ENCODE results near the gene NAGK. TPM values are rescaled to one million over a fixed set of nuclear protein-coding genes. Genes with fewer than 3 reads are reported as not detected.

NAGK gene
- total and polyA plus RNA-seq, 9 of the 15 experiments (the other 6 are each of a cell fraction or from before 2014, with no cell fraction given), result 4.9 to 14.9 (median 10.6) TPM

DNA sequence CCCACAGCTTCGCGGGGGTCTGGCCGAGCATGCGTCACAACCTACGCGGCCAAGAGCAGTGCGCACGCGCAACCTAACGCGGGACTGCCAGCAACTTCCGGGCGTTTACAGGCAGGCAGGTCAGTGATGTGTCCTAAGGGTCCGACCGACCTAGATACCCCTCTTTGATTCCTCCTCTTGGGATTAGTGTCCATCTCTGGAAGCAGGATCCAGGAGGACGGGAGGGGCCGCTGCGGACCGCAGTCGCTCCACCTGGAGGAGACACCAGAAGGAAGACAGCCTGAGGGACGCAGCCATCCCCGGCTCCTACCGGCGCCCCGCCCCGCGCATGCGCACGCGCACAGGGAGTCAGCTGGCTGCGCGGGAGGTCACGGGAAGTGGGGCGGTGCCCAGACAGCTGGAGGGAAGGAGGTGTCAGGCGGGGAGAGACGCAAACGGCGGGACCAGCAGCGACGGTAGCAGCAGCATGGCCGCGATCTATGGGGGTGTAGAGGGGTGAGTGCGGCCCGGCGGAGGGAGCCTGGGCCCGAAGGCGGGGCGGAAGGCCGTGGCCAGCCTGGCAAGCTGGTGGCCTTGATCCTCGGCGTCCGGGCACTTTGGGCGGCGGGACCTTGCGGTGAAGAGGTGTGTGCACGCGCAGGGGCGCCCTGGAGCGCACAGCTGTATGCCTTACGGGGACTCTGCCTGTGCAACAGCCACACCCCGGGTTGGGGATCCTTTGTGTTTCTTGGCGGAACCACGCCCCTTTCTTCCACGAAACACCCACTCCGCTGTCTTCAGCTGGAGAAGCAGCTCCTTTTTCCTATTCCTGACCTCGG lies at the start of gene NAGK (continued):
- TF ChIP-seq ZNF518B (CRISPR knock-in tag; IDR thresholded peaks at IDR 0.05) (no peak), BRD9 (IDR thresholded peaks at IDR 0.05; ENCODE audit: low read depth, partially characterized antibody) (no peak), FOXA3 (CRISPR knock-in tag; conservative IDR thresholded peaks at IDR 0.05 in 1 of 2, IDR thresholded peaks at IDR 0.05 in 1 of 2) (no peak), PYGO2 (tag; IDR thresholded peaks at IDR 0.05) (no peak), RBM25 (IDR thresholded peaks at IDR 0.05; ENCODE audit: low read depth, low read length, severe bottlenecking) (no peak), RREB1 (CRISPR knock-in tag; IDR thresholded peaks at IDR 0.05) (0 out of 2 replicates have a peak, but pooled peaks have one; percentile 44)

All from K562 (cell line).